GM21619 (cell line): ENCODE data around the gene SCGB3A1.

Source experiments
- ATAC-seq: cut with Tn5 transposase; IDR thresholded peaks from one replicate; pipeline ENCODE4 v1.9.1; 2021; ENCODE audit not compliant: unreplicated experiment

Gene SCGB3A1

GRCh38 chr5:180590543-180591310 lies 572 bp downstream of the SCGB3A1 start:
- no peak for ATAC-seq

GRCh38 chr5:180589771-180590542 lies 1.3 kb downstream of the SCGB3A1 start:
- no peak for ATAC-seq

- ATAC-seq: no peak
Observed at GRCh38 chr5:180586870-180587269, 4.4 kb downstream of the SCGB3A1 start.

GRCh38 chr5:180586204-180586603 lies 5.1 kb downstream of the SCGB3A1 start:
- ATAC-seq: no peak

GRCh38 chr5:180583738-180584137 lies 7.6 kb downstream of the SCGB3A1 start:
- no peak for ATAC-seq

- ATAC-seq: no peak
Observed at GRCh38 chr5:180580681-180581080, 10.6 kb downstream of the SCGB3A1 start.

GRCh38 chr5:180575571-180575970 lies 15.7 kb downstream of the SCGB3A1 start:
- no peak for ATAC-seq

- no peak for ATAC-seq
Observed at GRCh38 chr5:180568914-180569313, 22.4 kb downstream of the SCGB3A1 start.

GRCh38 chr5:180563994-180564393 lies 27.3 kb downstream of the SCGB3A1 start:
- no peak for ATAC-seq

- no peak for ATAC-seq
Observed at GRCh38 chr5:180558232-180558631, 33.1 kb downstream of the SCGB3A1 start.

GRCh38 chr5:180557217-180557809 lies 34.0 kb downstream of the SCGB3A1 start:
- ATAC-seq: no peak

- no peak for ATAC-seq
Observed at GRCh38 chr5:180555168-180555921, 36.0 kb downstream of the SCGB3A1 start.

- no peak for ATAC-seq
Observed at GRCh38 chr5:180553530-180553929, 37.8 kb downstream of the SCGB3A1 start.

GRCh38 chr5:180548563-180548962 lies 42.7 kb downstream of the SCGB3A1 start:
- ATAC-seq: no peak

GRCh38 chr5:180545248-180545647 lies 46.1 kb downstream of the SCGB3A1 start:
- ATAC-seq: no peak

GRCh38 chr5:180541710-180542109 lies 49.6 kb downstream of the SCGB3A1 start:
- no peak for ATAC-seq
